ENCODE measurements around the gene CLASP2.
A peak's percentile ranks its signal among the peaks of the same experiment; 100 is the strongest.

The CLASP2 gene

DNA sequence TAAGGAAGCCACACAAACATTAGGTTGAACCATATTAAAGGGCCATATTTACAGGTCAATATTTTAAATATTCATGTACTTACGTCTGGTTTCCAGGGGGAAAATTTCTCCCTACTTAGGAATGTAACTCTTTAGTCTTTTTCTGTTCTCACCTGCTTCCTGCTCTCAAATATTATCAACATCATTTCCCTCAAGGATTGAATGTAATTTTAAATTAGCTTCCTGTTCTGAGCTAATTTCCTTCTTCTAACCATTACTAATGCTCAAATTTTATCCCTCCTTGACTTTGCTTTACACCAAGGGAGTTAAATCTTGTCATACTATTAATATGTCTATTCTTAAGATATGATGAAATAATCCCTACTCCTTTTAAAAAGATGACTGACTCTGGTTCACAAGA lies 174.5 kb downstream of the CLASP2 start:
- no peak overlapping the region for H3K4me3 ChIP-seq (replicated peaks; ENCODE audit: low read depth, low read length)
- TF ChIP-seq, protein P1, sequence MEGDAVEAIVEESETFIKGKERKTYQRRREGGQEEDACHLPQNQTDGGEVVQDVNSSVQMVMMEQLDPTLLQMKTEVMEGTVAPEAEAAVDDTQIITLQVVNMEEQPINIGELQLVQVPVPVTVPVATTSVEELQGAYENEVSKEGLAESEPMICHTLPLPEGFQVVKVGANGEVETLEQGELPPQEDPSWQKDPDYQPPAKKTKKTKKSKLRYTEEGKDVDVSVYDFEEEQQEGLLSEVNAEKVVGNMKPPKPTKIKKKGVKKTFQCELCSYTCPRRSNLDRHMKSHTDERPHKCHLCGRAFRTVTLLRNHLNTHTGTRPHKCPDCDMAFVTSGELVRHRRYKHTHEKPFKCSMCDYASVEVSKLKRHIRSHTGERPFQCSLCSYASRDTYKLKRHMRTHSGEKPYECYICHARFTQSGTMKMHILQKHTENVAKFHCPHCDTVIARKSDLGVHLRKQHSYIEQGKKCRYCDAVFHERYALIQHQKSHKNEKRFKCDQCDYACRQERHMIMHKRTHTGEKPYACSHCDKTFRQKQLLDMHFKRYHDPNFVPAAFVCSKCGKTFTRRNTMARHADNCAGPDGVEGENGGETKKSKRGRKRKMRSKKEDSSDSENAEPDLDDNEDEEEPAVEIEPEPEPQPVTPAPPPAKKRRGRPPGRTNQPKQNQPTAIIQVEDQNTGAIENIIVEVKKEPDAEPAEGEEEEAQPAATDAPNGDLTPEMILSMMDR (IDR thresholded peaks at IDR 0.05; ENCODE audit: low read length, missing control alignments), result no peak
- DNase-seq (ENCODE audit: low read depth), result no peak

DNA sequence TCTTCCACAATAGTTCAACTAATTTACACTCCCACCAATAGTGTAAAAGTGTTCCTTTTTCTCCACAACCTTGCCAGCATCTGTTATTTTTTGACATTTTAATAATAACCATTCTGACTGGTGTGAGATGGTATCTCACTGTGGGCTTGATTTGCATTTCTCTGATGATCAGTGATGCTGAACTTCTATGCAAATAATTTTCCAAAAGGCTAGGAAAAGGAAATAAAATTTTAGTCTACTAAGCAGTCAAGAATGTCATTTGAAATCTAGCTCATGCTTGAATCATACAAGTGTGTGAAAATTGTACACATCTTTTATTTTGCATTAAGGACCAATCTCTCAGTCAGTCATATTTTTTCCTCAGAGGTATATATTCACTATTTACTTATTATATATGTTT lies 176.1 kb downstream of the CLASP2 start:
- TF ChIP-seq, protein P1 (IDR thresholded peaks at IDR 0.05; ENCODE audit: low read length, missing control alignments), result no peak
- no peak overlapping the region for H3K4me3 ChIP-seq (replicated peaks; ENCODE audit: low read depth, low read length)
- no peak for DNase-seq (ENCODE audit: low read depth)

DNA sequence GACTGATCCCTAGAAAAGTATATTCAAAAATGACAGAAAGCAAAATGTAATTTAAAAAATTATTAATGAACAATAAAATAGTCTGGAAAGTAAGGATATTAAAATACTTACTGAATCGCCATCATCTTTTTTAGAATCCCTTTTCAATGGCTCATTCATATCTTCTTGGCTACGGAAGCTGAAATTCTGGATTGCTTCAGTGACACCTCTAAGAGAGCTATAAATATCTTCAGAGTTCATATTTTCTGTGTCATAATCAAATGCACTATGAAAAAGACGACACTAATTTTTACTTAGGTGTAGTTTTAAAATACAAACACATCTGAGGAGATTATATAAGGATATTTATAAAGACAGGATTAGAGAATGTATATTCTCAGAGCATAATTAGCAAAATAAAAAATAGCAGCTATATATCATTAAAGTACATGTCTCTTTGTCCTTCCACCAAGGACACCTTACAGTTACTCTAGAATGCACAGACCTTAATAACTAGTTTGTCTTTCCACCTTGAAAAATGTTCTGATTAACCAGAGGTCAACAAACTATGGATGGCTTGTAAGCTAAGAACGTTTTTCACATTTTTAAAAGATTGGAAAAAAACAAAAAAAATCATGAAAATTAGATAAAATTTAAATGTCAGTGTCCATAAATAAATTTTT lies 179.2 kb downstream of the CLASP2 start:
- TF ChIP-seq, protein P1 (IDR thresholded peaks at IDR 0.05; ENCODE audit: low read length, missing control alignments), result no peak
- DNase-seq (ENCODE audit: low read depth), result no peak
- no peak overlapping the region for H3K4me3 ChIP-seq (replicated peaks; ENCODE audit: low read depth, low read length)

DNA sequence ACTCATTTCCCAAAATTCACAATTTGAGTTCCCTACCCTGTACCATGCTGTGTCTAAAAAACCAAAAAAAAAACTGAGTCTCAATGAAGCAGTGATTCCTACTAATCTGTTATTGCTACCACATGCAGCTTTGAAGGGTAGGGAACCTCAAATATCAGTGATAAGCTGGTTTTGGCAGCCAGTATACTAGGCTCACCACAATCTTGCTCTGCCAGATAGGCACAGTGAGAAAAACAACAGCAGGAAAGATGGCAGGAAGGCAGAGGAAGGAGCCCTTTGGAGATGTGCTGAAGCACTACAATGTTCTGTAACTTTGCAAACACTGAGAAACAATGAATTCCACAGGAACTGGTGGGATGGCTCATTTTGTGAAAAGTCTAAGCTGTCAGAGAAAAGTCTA lies 180.9 kb downstream of the CLASP2 start:
- peak; percentile 4 for DNase-seq (ENCODE audit: low read depth)
- TF ChIP-seq, protein P1 (IDR thresholded peaks at IDR 0.05; ENCODE audit: low read length, missing control alignments), result no peak
- no peak overlapping the region for H3K4me3 ChIP-seq (replicated peaks; ENCODE audit: low read depth, low read length)

DNA sequence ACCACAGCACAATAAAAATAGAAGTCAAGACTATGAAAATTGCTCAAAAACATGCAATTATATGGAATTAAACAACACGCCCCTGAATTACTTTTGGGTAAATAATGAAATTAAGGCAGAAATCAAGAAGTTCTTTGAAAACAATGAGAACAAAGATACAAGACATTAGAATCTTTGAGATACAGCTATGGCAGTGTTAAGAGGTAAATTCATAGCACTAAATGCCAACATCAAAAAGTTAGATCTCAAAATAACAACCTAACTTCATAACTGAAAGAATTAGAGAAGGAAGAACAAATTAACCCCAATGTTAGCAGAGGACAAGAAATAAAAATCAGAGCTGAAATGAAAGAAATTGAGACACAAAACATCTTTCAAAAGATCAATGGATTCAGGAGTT lies 191.3 kb downstream of the CLASP2 start:
- DNase-seq (ENCODE audit: low read depth), result no peak
- TF ChIP-seq, protein P1 (IDR thresholded peaks at IDR 0.05; ENCODE audit: low read length, missing control alignments), result no peak
- H3K4me3 ChIP-seq (replicated peaks; ENCODE audit: low read depth, low read length), result no peak overlapping the region

DNA sequence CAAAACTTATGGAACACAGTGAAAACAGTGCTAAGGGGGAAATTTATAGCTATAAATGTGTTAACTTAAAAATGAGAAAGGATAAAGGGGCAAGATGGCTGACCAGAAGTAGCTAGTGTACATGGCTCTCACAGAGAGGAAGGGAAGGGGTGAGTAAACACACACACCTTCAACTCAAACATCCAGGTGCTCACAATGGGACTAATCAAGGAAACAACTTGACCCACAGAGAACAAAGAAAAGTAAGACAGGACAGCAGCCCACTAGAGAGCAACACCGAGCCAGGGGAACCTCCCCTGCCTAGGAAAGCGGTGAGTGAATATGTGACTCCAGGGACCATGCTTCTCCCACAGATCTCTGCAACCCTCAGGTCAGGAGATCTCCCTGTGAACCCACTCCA lies 192.8 kb downstream of the CLASP2 start:
- no peak overlapping the region for H3K4me3 ChIP-seq (replicated peaks; ENCODE audit: low read depth, low read length)
- DNase-seq (ENCODE audit: low read depth), result no peak
- TF ChIP-seq, protein P1 (IDR thresholded peaks at IDR 0.05; ENCODE audit: low read length, missing control alignments), result no peak

DNA sequence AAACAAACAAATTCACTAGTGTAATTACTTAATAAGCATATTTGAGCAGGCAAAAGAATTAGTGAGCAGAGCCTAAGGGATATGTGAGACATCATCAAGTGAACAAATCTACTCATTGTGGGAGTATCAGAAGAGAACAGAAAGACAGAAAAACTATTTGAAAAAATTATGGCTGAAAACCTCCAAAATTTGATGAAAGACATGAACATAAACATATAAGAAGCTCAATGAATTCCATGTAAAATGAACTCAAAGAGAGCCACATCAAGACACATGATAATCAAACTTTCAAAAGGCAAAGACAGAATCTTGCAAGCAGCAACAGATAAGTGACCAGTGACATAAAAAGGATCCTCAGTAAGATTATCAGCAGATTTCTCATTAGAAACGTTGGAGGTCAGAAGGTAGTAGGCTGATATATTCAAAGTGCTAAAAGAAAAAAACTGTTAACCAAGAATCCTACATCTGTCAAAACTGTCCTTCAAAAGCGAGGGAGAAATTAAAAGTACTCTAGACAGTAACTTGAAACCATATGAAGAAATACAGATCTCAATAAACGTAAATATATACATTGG lies 194.9 kb downstream of the CLASP2 start:
- DNase-seq (ENCODE audit: low read depth), result no peak
- TF ChIP-seq, protein P1 (IDR thresholded peaks at IDR 0.05; ENCODE audit: low read length, missing control alignments), result no peak
- no peak overlapping the region for H3K4me3 ChIP-seq (replicated peaks; ENCODE audit: low read depth, low read length)

All from fibroblast of pulmonary artery (primary cell).